ENCODE results near the gene KCNK5.

Gene KCNK5, protein sequence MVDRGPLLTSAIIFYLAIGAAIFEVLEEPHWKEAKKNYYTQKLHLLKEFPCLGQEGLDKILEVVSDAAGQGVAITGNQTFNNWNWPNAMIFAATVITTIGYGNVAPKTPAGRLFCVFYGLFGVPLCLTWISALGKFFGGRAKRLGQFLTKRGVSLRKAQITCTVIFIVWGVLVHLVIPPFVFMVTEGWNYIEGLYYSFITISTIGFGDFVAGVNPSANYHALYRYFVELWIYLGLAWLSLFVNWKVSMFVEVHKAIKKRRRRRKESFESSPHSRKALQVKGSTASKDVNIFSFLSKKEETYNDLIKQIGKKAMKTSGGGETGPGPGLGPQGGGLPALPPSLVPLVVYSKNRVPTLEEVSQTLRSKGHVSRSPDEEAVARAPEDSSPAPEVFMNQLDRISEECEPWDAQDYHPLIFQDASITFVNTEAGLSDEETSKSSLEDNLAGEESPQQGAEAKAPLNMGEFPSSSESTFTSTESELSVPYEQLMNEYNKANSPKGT

GRCh38 chr6:39228992-39229767 lies at the start of gene KCNK5:
Gene KCNK5, minus strand, starts transcription at chr6:39229475. Its CDS starts 364 bp downstream, at chr6:39229111.
- H3K36me3 ChIP-seq (ENCODE audit: control insufficient read depth, insufficient read depth, low read length), result no peaks in the 10 kb centered on the region
- peak within 1 kb of the TSS; percentile 72 for H3K4me3 ChIP-seq (ENCODE audit: low read length)
- H3K4me1 ChIP-seq (ENCODE audit: control insufficient read depth, insufficient read depth, low read length), result peaks cover 11% of the 10 kb centered on the region
- peak; percentile 86 for DNase-seq (ENCODE audit: low read depth, low spot score)
- WGBS (ENCODE audit: insufficient coverage, insufficient read length), result no CpG with 5 or more reads among the region's 73 CpGs
- no peak within 1 kb of the TSS for H3K27ac ChIP-seq (ENCODE audit: low read length)
- no peaks in the 10 kb centered on the region for H3K9me3 ChIP-seq (ENCODE audit: control insufficient read depth, insufficient read depth, low read length)
- no peaks in the 10 kb centered on the region for H3K27me3 ChIP-seq (ENCODE audit: control insufficient read depth, insufficient read depth, low read length)

- H3K27me3 ChIP-seq (ENCODE audit: control insufficient read depth, insufficient read depth, low read length), result no peaks in the 10 kb centered on the region
- H3K9me3 ChIP-seq (ENCODE audit: control insufficient read depth, insufficient read depth, low read length), result no peaks in the 10 kb centered on the region
- H3K4me1 ChIP-seq (ENCODE audit: control insufficient read depth, insufficient read depth, low read length), result peaks cover 7% of the 10 kb centered on the region
- no peaks in the 10 kb centered on the region for H3K36me3 ChIP-seq (ENCODE audit: control insufficient read depth, insufficient read depth, low read length)
- no peak for DNase-seq (ENCODE audit: low read depth, low spot score)
- no peak overlapping the region for H3K27ac ChIP-seq (ENCODE audit: low read length)
- WGBS (ENCODE audit: insufficient coverage, insufficient read length), result no CpG with 5 or more reads among the region's 3 CpGs
- no peak overlapping the region for H3K4me3 ChIP-seq (ENCODE audit: low read length)
These were observed 47.2 kb upstream of the KCNK5 start for GRCh38 chr6:39276379-39276995.

GRCh38 chr6:39274903-39275302 lies 45.6 kb upstream of the KCNK5 start:
- H3K36me3 ChIP-seq (ENCODE audit: control insufficient read depth, insufficient read depth, low read length), result no peaks in the 10 kb centered on the region
- H3K4me3 ChIP-seq (ENCODE audit: low read length), result no peak overlapping the region
- H3K9me3 ChIP-seq (ENCODE audit: control insufficient read depth, insufficient read depth, low read length), result no peaks in the 10 kb centered on the region
- no peak for DNase-seq (ENCODE audit: low read depth, low spot score)
- H3K4me1 ChIP-seq (ENCODE audit: control insufficient read depth, insufficient read depth, low read length), result peaks cover 6% of the 10 kb centered on the region
- H3K27me3 ChIP-seq (ENCODE audit: control insufficient read depth, insufficient read depth, low read length), result no peaks in the 10 kb centered on the region
- no peak overlapping the region for H3K27ac ChIP-seq (ENCODE audit: low read length)
- no CpG with 5 or more reads among the region's 3 CpGs for WGBS (ENCODE audit: insufficient coverage, insufficient read length)

DNA sequence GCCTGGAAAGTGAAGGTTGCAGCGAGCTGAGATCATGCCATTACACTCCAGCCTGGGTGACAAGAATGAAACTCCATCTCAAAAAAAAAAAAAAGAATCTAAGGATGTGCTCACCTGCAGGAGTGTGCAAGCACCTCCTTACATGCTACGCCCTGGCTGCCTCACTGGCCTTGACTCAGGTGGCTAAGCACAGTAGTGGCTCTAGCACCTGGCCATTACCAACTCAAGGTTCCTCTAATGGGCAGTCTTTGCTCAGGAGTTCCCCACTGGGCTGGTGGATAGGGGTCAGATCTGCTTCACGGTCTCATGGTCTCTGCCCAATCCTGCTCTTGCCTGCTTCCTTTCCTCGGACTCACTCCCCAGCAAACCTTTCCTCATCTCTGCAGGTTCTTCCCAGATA lies 45.2 kb upstream of the KCNK5 start:
- Histone ChIP-seq H3K9me3 (ENCODE audit: control insufficient read depth, insufficient read depth, low read length) (no peaks in the 10 kb centered on the region), H3K4me3 (ENCODE audit: low read length) (no peak overlapping the region), H3K36me3 (ENCODE audit: control insufficient read depth, insufficient read depth, low read length) (no peaks in the 10 kb centered on the region), H3K4me1 (ENCODE audit: control insufficient read depth, insufficient read depth, low read length) (peaks cover 6% of the 10 kb centered on the region), H3K27me3 (ENCODE audit: control insufficient read depth, insufficient read depth, low read length) (no peaks in the 10 kb centered on the region), H3K27ac (ENCODE audit: low read length) (no peak overlapping the region)
- DNase-seq (ENCODE audit: low read depth, low spot score), result no peak
- no CpG with 5 or more reads among the region's 4 CpGs for WGBS (ENCODE audit: insufficient coverage, insufficient read length)

DNA sequence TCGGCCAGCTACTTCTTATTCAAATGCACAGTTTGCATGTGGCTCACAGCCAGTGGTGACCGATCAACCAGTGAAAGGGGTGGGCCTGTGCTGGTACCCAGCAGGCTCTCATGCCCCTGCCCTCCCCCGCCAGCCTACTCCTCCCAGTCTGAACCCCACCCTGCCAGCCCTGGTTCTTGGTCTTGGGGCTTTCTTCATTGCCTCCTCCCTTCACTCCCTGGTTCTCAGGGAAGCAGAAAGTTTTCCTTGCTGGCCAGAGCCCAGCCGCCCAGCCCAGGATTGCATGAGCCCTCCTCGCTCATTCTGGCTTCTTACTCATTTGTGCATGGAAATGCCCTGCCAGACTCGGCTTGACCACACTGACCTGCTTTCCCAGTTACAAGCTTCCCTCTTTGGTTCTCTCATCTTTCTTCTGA lies 44.1 kb upstream of the KCNK5 start:
- Histone ChIP-seq H3K36me3 (ENCODE audit: control insufficient read depth, insufficient read depth, low read length) (no peaks in the 10 kb centered on the region), H3K27me3 (ENCODE audit: control insufficient read depth, insufficient read depth, low read length) (no peaks in the 10 kb centered on the region), H3K4me3 (ENCODE audit: low read length) (no peak overlapping the region), H3K9me3 (ENCODE audit: control insufficient read depth, insufficient read depth, low read length) (no peaks in the 10 kb centered on the region), H3K4me1 (ENCODE audit: control insufficient read depth, insufficient read depth, low read length) (peaks cover 8% of the 10 kb centered on the region), H3K27ac (ENCODE audit: low read length) (no peak overlapping the region)
- no CpG with 5 or more reads among the region's 6 CpGs for WGBS (ENCODE audit: insufficient coverage, insufficient read length)
- DNase-seq (ENCODE audit: low read depth, low spot score), result no peak

DNA sequence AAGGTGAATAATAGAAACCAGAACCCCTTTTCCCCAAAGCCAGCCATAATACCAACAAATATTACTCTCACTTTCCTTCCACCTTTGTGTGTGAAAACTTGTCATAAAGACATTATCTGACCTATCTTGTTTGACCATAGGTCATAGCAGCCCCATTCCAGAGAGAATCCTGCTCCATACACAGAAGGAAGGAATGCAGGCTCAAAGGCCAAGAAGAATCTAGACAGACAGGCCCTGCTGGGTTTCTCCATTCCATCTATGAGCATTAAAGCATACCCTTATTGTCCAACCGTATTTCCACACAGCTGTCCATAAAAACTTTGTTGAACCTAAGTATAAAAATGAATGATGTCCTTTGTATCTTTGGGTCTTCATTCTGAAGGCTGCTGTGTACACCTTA lies 40.7 kb upstream of the KCNK5 start:
- H3K27me3 ChIP-seq (ENCODE audit: control insufficient read depth, insufficient read depth, low read length), result no peaks in the 10 kb centered on the region
- H3K36me3 ChIP-seq (ENCODE audit: control insufficient read depth, insufficient read depth, low read length), result no peaks in the 10 kb centered on the region
- H3K4me1 ChIP-seq (ENCODE audit: control insufficient read depth, insufficient read depth, low read length), result peaks cover 8% of the 10 kb centered on the region
- no peak overlapping the region for H3K27ac ChIP-seq (ENCODE audit: low read length)
- WGBS (ENCODE audit: insufficient coverage, insufficient read length), result no CpG with 5 or more reads among the region's 1 CpG
- no peak overlapping the region for H3K4me3 ChIP-seq (ENCODE audit: low read length)
- H3K9me3 ChIP-seq (ENCODE audit: control insufficient read depth, insufficient read depth, low read length), result no peaks in the 10 kb centered on the region
- no peak for DNase-seq (ENCODE audit: low read depth, low spot score)

DNA sequence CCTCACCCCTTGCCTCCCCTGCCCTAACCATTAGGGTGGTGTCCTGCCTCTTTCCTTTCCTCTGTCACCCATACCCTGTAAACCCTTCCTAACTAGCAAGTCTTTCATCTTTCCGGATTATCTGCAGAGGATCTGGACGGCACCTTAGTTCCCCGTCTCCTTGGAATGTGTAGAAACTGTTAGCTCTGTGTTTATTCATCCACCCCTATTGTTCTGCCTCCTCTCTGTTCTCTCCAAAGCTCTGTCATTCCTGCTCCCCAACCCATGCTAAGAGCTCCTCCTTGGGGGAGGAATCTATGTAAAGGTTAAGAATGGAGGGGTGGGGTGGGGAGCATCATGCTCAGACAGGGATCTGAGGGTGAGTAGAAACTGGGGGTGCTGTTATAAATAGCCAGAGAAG lies 39.4 kb upstream of the KCNK5 start:
- H3K9me3 ChIP-seq (ENCODE audit: control insufficient read depth, insufficient read depth, low read length), result no peaks in the 10 kb centered on the region
- WGBS (ENCODE audit: insufficient coverage, insufficient read length), result no CpG with 5 or more reads among the region's 3 CpGs
- H3K4me1 ChIP-seq (ENCODE audit: control insufficient read depth, insufficient read depth, low read length), result peaks cover 8% of the 10 kb centered on the region
- H3K4me3 ChIP-seq (ENCODE audit: low read length), result no peak overlapping the region
- DNase-seq (ENCODE audit: low read depth, low spot score), result no peak
- H3K27me3 ChIP-seq (ENCODE audit: control insufficient read depth, insufficient read depth, low read length), result no peaks in the 10 kb centered on the region
- H3K27ac ChIP-seq (ENCODE audit: low read length), result no peak overlapping the region
- H3K36me3 ChIP-seq (ENCODE audit: control insufficient read depth, insufficient read depth, low read length), result no peaks in the 10 kb centered on the region

- no peaks in the 10 kb centered on the region for H3K27me3 ChIP-seq (ENCODE audit: control insufficient read depth, insufficient read depth, low read length)
- peaks cover 5% of the 10 kb centered on the region for H3K4me1 ChIP-seq (ENCODE audit: control insufficient read depth, insufficient read depth, low read length)
- no peak for DNase-seq (ENCODE audit: low read depth, low spot score)
- no peak overlapping the region for H3K4me3 ChIP-seq (ENCODE audit: low read length)
- H3K9me3 ChIP-seq (ENCODE audit: control insufficient read depth, insufficient read depth, low read length), result no peaks in the 10 kb centered on the region
- no CpG with 5 or more reads among the region's 7 CpGs for WGBS (ENCODE audit: insufficient coverage, insufficient read length)
- no peaks in the 10 kb centered on the region for H3K36me3 ChIP-seq (ENCODE audit: control insufficient read depth, insufficient read depth, low read length)
- no peak overlapping the region for H3K27ac ChIP-seq (ENCODE audit: low read length)
These were observed 38.9 kb upstream of the KCNK5 start for GRCh38 chr6:39268171-39268570.

- no peaks in the 10 kb centered on the region for H3K36me3 ChIP-seq (ENCODE audit: control insufficient read depth, insufficient read depth, low read length)
- no peaks in the 10 kb centered on the region for H3K27me3 ChIP-seq (ENCODE audit: control insufficient read depth, insufficient read depth, low read length)
- DNase-seq (ENCODE audit: low read depth, low spot score), result no peak
- no peaks in the 10 kb centered on the region for H3K9me3 ChIP-seq (ENCODE audit: control insufficient read depth, insufficient read depth, low read length)
- H3K4me3 ChIP-seq (ENCODE audit: low read length), result no peak overlapping the region
- H3K27ac ChIP-seq (ENCODE audit: low read length), result no peak overlapping the region
- no CpG with 5 or more reads among the region's 5 CpGs for WGBS (ENCODE audit: insufficient coverage, insufficient read length)
- peaks cover 2% of the 10 kb centered on the region; the same call in 1 of the 2 replicates for H3K4me1 ChIP-seq (ENCODE audit: control insufficient read depth, insufficient read depth, low read length)
These were observed 37.6 kb upstream of the KCNK5 start for GRCh38 chr6:39266782-39267355.

DNA sequence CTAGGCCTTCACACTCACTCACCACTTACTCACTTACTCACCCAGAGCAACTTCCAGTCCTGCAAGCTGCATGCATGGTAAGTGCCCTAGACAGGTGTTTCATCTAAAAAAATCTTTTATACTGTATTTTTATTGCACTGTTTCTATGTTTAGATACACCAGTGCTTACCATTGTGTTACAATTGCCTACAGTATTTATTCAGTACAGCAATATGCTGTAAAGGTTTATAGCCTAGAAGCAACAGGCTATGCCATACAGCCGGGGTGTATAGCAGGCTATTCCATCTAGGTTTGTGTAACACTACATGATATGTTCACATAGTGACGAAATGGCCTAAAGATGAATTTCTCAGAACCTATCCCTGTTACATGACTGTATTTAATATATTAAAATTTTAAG lies 37.1 kb upstream of the KCNK5 start:
- no CpG with 5 or more reads among the region's 2 CpGs for WGBS (ENCODE audit: insufficient coverage, insufficient read length)
- Histone ChIP-seq H3K27ac (ENCODE audit: low read length) (no peak overlapping the region), H3K4me3 (ENCODE audit: low read length) (no peak overlapping the region), H3K27me3 (ENCODE audit: control insufficient read depth, insufficient read depth, low read length) (no peaks in the 10 kb centered on the region), H3K4me1 (ENCODE audit: control insufficient read depth, insufficient read depth, low read length) (peaks cover 2% of the 10 kb centered on the region; the same call in 1 of the 2 replicates), H3K36me3 (ENCODE audit: control insufficient read depth, insufficient read depth, low read length) (no peaks in the 10 kb centered on the region), H3K9me3 (ENCODE audit: control insufficient read depth, insufficient read depth, low read length) (no peaks in the 10 kb centered on the region)
- DNase-seq (ENCODE audit: low read depth, low spot score), result no peak

Data from iPS DF 6.9 (cell line).